GM21390 (cell line): Measurements from ENCODE around the gene DICER1.
"Not testable (repeated sequence)": the region's sequence is repeated elsewhere in the genome, so short reads cannot be mapped to it uniquely, and the experiment has no call there.

ENCODE experiments used
- ATAC-seq: cut with Tn5 transposase; IDR thresholded peaks from one replicate; pipeline ENCODE4 v1.9.1; 2021; ENCODE audit not compliant: unreplicated experiment

DICER1 gene

GRCh38 chr14:95185767-95186392 is 28.6 kb upstream of the DICER1 start:
- no peak for ATAC-seq

GRCh38 chr14:95185033-95185766 is 27.9 kb upstream of the DICER1 start:
- no peak for ATAC-seq

GRCh38 chr14:95184413-95184790 is 27.1 kb upstream of the DICER1 start:
- no peak for ATAC-seq

DNA sequence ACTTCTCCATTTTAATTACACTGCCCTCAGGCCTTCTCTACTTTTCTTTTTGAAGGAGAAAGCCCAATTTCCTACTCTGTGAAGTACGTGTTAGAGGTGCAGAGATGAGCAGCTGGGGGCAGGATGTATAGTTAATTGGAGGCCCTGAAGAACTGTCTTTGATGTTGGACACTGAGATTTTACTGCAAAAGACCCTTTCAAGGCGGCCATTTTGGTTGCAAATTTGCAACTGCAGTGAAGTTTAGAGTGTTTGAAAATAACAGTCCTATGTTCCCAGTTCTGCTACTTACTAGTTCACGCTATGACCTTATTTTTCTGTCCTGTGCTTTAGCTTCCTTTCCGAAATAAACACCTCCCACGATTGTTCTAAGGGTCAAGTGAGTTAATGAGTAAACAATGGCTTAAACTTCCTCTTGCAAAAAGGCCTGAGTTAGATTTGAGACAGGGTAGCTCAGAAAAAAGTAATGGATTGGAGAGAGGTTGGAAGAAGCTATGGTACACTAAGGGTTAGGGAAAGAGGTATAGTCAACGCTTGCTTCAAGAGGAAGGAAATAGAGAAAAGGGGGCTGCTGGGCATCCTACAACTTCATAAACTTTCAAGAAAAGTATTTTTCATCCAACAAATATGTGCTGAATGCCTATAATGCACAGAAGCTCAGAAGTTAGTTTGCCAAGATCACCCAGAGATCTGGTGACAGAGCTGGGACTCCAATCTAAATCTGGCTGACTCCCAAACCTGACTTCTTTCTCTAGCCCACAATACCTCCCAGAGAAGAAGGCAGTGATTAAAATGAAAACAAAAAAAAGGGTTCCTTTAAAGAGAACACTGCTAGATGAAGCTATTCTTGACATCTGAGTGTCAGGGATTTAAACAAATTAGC is 26.4 kb upstream of the DICER1 start:
- ATAC-seq, result no peak

GRCh38 chr14:95183082-95183481 is 25.8 kb upstream of the DICER1 start:
- no peak for ATAC-seq

GRCh38 chr14:95182379-95182778 is 25.1 kb upstream of the DICER1 start:
- no peak for ATAC-seq

- no peak for ATAC-seq
Observed at GRCh38 chr14:95180966-95181741, 23.8 kb upstream of the DICER1 start.

DNA sequence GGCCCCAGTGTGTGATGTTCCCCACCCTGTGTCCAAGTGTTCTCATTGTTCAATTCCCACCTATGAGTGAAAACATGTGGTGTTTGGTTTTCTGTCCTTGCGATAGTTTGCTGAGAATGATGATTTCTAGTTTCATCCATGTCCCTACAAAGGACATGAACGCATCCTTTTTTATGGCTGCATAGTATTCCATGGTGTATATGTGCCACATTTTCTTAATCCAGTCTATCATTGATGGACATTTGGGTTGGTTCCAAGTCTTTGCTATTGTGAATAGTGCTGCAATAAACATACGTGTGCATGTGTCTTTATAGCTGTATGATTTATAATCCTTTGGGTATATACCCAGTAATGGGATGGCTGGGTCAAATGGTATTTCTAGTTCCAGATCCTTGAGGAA is 18.3 kb upstream of the DICER1 start:
- not testable (repeated sequence) for ATAC-seq

GRCh38 chr14:95174184-95174792 is 17.0 kb upstream of the DICER1 start:
- no peak for ATAC-seq

DNA sequence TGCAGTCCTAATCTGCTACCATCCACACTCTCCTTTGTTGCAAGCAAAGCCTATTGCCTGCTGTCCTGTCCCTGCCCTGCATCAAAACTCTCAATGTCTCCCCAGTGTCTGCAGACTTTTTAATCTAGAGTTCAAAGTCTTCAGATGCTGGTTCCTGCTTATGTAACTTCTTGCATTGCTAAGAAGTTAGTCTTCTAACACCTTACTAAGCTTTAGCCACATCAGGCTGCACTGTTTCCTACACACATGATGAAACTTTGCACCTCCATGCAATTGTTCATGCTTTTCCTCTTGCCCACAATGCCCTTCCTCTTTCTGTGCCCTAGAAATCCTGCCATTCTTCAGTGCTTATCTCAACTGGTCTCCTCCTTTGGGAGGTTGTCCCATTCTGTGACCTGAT is 16.2 kb upstream of the DICER1 start:
- no peak for ATAC-seq

GRCh38 chr14:95167177-95167576 is 9.8 kb upstream of the DICER1 start:
- no peak for ATAC-seq

DNA sequence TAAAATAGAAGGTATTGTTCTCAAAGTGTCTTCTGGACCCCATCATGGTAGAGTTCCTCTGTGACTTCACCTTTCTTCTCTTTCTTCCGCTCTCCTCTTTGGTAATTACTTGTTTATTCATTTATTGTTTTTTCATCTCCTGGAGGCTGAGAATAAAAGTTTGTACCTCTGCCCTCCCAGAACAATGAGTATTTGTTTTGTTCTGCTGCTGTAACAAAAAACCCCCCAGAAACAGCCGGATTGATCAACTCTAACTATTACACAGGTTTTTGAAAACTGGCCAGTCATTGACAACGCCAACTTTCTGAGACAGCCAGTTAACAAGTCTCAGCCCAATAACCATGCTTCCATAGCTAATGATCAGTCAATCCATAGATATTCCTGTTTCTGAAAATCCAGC is 8.2 kb upstream of the DICER1 start:
- no peak for ATAC-seq

DNA sequence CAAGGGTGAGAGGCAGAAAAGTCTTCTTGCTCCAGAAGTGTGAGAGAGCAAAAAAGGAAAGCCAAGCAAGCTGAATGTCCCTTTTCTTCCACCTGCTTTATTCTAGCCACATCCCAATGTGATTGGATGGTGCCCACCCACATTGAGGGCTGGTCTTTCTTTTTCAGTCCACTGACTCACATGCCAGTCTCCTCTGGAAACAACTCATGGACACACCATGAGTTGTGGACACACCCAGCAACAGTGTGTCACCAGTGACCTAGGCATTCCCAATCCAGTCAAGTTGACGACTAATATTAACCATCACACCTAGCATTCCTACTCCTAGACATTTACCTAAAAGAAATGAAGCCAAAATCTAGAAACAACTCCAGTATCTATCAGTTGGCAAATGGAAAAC is 7.2 kb upstream of the DICER1 start:
- ATAC-seq, result no peak

- ATAC-seq, result no peak
Observed at GRCh38 chr14:95163666-95164065, 6.3 kb upstream of the DICER1 start.

- ATAC-seq, result no peak
Observed at GRCh38 chr14:95163132-95163531, 5.8 kb upstream of the DICER1 start.

- no peak for ATAC-seq
Observed at GRCh38 chr14:95162641-95163040, 5.3 kb upstream of the DICER1 start.

DNA sequence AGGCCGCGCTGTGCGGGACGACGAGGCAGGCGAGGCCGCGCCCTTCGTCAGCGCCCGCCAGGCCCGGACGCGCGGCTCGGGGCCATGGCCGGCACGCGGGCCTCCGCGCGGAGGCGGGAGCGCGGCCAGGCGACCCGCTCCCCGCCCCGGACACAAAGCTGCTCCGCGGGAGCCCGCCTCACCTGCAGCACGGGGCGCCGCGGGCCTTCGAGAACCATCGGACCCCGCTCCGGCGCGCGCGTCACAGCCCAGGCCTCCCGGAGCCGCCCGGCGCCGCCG is 342 bp downstream of the DICER1 start:
- peak; percentile 35 for ATAC-seq

DNA sequence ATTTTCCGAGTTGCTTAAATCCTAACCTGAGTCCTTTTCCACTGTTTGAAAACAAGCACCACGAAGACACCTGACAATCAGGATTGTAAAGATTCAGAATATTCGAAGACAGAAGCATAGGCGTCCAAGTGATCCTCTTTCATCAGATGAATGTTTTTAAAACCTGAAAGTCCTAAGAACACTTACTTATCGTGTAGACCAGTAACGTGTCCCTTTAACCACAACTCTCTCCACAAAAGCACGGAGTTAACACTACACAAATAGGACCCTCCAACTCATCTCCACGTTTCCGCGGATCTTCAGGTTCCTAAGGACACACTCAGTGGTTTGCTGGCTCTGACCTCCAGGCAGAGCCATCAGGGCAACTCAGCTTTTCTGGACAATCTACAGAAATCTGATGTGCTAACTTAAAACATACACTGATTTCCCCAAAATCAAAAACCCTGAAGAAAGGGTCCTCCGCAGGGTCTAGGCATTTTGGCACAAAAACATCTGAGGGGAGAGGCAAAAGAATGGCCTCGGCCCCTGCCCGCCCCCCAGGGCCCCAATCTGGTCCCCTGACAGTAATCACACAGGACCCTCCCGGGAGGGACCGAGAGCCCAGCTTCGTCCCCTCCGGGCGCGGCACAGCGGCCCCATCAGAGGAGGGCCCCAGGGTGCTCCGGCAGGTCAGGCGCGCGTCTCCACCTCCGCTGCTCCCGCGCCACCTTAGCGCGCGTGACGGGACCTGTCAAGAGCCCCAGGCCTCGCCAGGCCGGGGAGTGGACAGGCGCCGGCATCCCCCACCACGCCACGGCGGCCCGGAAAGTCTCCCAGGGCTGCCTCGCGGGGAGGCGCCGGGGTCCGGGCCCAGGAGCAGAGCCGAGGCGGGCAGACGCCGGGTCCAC is 925 bp downstream of the DICER1 start:
- peak; percentile 30 for ATAC-seq

DNA sequence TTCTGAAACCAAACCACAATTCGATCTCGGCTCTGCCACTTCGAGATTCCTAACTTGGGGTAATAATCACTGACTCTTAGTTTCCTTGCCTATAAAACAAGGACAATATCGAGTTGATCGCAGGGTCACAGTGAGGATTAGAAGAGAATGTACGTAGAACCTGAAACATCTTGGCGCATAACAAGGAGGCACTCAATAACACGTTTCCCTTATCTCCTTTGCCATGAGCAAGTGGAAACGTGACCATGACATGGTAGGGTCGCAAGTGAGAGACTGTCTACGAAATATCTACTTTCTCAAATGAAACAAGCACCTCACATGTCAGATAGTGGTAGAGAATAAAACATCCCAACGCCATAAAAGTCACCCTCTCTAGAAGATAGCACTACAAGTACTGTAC is 2.3 kb downstream of the DICER1 start:
- ATAC-seq, result no peak

- ATAC-seq, result no peak
Observed at GRCh38 chr14:95153866-95154265, 3.5 kb downstream of the DICER1 start.
